Stimulated activated CD8-positive, alpha-beta memory T cell treated with anti-CD3 and anti-CD28 coated beads, Interleukin-7, amount 100 ng/mL, for 4 hours (primary cell): ENCODE data around the gene TTC23.
"Not testable (repeated sequence)": the region's sequence is repeated elsewhere in the genome, so short reads cannot be mapped to it uniquely, and the experiment has no call there.

Experiments
- DNase-seq, 2 donors: peaks; one replicate each; pipeline ENCODE4 v3.0.0-alpha.2; 2020; ENCODE audit warnings: low read depth in 2 of 2

TTC23 gene

DNA sequence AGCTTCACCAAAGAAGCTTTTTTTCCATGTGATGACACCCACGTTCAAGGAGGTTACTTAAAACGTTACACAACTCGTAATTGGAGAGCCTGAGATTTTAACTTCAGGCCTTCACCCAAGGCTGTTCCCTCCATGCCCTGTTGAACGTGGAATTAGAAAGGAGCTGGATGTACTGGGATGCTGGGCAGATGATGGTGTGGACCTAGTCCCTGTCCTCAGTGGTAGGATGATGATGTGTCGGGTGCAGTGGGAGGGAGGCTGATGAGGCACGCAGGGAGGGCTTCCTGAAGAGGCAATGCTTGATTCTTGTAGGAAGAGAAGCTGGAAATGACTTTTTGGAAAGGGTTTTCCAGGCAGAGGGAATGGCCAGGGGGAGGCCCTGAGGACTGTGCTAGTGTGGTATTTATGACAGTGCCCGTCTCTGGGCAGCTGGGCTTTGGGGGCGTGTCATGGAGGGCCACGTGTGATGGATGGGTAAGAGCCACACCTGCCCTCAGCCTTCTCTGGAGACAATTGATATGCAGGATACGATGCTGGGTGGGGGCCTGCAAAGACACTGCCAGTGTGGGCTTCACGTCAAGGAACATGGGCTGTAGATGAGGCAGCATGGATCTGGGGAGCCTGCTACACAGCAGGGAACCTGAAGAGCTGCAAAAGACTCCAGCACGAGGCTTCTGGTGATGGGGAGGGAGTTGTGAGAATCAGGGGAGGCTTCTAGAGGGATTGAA lies 129.2 kb downstream of the TTC23 start:
- DNase-seq: no peak

DNA sequence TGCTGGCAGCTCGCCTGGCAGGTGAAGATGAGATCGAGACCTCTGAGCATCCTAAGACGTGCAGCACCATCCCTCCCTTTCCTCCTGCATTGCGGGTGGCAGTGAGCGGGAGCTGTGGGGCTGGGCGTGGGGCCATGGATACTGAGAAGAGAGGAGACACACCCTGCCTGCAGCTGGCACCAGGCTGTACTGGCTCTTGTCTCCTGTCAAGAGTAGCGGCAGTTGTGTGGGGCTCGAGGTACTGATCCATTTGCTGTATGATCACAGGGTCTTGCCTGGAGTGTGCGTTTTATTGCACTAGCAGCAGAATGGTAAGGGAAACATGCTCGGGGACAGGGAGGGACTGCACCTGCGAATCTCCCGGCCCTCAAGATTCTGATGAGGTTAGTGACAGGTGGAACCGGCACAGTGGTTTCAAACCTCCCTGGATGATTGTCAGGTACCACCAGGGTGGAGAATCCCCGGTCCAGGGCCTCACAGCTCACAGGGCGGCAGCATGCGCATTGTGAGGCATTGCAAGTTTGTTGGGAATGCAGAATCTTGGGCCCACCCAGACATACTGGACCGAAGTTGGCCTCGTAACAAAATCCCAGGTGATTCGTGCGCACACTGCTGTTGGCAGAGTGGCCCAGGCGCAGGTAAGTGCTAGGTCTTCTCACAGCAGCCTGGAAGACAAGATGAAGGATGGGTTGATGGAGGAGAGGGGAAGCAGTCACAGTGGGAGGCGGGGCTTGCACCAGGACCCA lies 130.4 kb downstream of the TTC23 start:
- DNase-seq: no peak

DNA sequence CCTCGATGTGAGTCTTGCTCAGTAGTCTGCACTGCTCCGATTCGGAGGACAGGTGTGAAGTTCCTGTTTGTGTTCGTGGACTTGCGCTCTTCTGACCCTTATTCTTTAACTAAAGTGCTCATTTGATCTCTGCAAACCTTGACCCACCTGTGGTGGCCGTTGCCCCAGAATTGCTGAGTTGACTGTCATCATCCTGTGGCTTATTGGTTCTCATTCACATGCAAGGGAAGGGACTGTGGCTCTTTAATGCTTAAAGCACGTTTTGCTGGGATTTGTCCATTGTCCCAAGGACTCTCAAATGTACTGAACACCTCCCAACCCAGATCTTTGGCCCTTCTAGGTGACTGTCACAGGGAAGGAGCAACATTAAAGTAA lies 131.1 kb downstream of the TTC23 start:
- no peak for DNase-seq

DNA sequence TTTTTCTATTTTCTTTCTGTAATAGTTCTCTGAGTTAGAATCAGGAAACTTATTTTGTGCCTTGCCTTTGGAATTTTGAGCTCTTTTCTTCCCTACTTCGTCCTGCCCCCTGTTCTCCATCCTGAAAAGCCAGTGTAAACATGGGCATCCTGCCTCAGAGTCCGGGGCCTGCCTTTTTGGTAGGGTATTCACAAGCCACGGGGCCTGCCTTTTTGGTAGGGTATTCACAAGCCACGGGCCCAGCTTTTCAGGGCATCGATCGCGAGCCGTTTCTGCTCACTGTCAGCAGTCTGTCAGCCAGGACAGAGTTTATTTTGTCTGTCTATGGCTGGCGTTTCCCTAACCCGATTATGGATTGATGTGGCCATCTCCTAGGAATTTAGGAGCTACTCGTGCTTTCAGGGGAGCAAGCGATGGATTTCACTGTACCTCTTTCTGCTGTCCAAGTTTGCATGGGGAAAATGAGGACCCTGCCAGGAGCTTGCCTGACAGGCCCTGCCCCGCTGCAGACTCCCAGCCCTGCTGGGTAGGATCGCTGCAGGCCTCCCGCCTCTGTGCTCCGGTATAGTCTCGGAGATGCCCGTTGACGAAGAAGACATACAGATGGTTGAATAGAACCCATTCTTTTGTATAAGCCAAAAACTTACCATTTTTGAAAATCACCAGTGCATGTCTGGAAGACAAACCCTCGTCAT lies 131.7 kb downstream of the TTC23 start:
- DNase-seq: no peak

DNA sequence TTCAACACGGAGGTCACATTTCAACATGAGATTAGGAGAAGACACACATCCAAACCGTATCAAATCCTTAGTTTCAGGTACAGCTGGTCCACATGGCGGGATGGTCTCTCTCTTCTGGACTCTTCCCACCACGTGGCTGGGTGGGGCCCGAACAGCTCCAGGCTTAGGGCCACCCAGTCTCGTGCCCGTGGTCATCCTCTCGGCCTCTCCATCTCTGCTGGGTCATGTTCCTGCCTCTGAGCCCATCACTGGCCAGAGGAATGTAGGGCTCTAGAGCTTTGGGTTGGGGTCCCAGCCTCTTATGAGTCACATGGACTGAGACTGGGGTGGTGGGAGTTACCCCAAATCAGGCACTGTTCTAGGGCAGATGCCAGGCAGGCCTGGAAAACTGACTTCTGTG lies 132.3 kb downstream of the TTC23 start:
- DNase-seq: no peak

DNA sequence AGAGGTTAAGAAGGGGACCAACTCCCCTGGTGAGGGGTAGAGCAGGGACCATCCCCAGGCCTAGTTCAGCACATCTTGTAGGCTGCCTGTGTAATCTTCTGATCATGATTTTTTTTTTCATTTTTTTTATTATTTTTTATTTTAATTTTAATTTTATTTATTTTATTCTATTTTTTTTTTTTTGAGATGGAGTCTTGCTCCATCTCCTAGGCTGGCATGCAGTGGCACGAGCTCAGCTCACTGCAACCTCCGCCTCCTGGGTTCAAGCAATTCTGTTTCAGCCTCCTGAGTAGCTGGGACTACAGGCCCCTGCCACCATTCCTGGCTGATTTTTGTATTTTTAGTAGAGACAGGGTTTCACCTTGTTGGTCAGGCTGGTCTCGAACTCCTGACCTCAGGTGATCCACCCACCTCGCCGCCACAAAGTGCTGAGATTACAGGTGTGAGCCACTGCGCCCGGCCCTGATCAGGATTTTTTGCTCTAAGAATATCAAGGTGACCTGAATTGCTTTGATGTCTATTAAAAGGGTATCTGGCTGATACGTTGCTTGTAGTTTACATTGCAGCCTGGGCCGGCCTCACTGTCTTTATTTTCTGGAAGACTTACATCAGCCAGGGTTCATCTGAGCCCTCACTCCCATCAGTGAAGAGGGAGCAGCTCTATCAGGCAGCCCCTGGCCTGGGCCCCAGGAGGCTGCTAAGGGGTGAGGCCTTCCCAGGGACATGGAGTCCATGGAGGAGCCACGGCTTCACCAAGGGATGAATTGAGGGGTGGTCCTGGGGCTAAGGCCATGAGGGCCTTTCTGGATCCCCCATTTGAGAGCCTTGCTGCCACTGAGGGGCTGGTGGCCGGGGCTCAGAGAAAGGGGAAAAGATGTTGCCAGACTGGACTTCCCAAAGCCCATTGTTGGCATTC lies 133.8 kb downstream of the TTC23 start:
- no peak for DNase-seq

DNA sequence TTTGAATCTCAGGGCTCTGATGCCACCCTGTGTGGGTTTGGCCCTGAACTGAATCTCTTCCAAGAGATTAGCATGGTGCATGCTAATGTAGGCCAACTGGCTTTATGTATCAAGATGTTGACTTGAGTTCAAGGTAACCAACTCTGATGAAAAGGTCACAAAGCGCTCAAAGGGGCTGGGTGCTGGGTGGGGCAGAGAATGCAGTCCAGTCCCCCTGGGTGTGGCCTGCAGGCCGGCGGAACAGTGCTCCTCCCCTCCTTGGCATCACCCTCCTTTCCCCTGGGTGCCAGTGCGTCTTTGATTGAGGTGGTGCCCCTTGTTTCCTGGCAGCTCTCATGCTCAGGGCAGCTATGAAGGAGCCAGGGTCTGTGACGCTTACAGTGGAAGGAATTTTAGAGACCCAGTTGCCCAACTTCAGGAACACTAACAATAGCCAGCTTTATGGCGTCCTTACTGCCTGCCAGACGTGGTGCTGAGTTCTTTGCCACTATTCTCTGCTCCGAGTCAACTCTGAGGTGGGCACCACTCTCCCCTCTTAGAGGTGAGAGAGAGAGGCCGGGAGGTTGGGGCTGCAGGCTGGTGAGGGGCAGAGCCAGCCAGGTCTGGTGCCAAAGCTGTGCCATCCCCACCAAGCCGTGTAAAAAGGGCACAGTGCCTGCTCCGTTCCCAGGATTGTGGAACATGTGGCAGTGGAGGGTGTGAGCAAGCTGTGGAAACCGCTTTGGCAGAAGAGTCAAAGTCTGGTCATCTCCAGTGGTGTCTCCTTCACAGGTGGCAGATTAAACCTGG lies 134.7 kb downstream of the TTC23 start:
- no peak for DNase-seq

DNA sequence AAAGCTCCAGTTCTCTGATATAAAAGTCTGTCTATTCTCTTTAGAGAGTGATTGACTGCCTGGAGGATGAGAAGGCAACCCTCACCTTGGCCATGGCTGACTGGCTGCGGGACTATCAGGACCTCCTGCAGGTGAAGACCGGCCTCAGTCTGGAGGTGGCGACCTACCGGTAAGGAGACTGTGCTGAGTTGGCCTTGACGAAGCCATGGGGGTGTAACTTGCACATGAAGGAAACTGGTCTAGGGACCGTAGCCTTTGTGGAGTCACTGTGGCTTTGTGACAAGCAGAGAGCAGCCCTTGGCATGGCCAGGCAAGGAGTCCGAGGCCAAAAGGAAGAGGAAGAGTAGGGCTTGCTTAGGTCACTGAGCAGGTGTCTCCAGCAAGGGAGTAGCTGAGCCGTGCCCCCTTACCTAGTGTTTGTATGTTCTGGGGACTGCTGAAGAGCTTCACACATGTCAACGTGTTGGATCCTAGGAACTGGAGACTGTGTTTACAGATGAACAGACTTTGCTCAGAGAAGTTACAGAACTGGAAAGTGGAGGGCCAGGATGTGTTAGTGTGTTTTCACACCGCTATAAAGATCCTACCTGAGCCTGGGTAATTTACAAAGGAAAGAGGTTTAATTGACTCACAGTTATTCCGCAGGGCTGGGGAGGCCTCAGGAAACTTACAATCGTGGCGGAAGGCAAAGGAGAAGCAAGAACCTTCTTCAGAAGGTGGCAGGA lies 135.7 kb downstream of the TTC23 start:
- no peak for DNase-seq

DNA sequence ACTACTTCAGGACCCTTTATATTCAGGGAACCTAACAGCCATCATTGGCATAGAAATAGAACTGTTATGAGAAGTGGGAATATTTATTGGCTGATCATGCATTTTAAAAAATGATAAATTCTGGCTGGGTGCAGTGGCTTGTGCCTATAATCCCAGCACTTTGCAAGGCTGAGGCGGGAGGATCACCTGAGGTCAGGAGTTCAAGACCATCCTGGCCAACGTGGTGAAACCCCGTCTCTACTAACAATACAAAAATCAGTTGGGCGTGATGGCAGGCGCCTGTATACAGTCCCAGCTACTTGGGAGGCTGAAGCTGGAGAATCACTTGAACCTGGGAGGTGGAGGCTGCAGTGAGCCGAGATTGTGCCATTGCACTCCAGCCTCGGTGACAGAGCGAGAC lies 137.7 kb downstream of the TTC23 start:
- not testable (repeated sequence) for DNase-seq

DNA sequence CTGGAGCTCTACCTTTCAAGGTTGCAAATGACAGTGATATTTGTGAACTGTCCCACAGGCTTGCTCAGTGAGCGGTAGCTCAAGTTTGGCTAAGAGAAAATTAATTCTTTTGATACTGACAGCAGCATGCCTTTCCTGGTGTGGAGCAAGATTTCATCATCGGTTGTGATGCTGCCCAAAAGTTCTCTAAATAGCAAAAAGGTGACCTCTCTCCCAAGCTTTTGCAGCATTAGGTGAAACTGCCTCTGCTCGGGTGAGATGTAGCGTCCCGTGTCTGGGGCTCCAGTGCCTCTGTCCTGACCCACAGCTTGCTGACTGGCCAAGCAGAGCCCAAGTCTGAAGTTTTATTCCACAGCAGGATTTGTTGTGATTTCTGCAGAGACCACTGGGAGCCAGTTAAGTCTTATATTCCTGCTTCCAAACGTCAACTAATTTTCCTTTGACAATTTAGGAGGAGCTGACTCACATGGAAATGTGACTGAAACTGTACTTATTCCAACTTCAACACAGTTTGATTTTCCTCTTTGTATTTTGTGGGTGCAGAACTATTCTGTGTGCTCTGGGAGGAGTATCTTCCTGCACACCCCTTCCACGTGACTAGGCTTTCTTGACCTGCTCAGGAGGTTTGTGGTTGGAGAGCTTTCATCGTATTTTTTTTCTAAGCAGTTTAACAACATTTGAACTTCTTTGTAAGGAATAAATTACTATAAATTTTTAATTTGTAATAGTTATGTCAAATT lies 138.6 kb downstream of the TTC23 start:
- DNase-seq: no peak

DNA sequence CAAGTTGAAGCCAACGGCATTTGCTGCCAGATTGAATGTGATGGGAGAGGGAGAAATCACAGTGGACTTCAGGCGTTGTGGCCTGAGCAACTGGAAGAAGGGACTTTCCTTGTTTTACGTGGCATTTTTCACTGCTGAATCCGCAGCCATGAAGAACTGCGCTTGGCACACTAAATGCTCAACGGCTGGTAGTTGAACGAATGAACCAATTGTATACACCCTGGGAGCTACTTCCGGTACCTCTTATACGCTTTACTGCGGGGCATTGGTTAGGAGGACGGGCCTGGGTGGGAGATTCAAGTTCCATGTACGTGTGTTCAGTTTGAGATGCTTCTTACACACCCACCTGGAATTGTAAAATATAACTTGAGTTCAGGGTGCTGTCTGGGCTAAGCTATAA lies 139.3 kb downstream of the TTC23 start:
- no peak for DNase-seq

DNA sequence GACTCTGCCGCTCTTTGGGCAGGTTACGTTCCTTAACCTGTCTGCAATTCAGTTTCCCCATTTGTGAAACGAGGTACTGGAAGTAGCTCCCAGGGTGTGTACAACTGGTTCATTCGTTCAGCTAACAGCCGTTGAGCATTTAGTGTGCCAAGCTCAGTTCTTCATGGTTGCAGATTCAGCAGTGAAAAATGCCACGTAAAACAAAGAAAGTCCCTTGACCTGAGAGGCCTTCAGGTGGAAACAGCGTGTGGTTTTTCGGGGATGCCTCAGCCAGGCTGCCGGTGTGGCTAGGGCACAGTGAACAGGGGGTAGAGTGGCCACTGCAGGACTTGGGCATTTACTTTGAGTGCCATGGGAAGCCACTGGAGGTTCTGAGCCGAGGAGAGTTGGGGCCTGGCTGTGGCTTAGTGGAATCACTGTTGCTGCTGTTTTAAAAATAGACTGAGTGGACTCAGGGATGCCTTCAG lies 139.8 kb downstream of the TTC23 start:
- DNase-seq: no peak

DNA sequence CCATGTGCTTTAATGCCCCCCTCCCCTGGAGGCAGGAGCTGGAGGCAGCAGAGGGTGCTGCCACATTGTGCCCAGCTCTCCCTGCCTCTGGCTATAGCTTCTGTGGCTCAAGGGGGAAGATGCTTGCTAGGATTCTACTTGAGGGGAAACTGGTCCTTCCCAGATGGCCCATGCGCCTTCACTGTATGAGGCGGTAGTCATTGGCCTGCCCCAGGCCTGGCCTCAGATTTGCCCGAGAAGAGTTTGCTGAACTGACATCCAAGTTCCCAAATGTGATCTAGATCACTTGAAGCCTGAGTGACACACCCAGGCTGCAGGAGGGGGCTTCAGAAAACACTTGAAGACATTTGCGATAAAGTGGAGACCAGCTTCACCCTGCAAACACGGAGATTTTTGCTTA lies 140.4 kb downstream of the TTC23 start:
- no peak for DNase-seq

DNA sequence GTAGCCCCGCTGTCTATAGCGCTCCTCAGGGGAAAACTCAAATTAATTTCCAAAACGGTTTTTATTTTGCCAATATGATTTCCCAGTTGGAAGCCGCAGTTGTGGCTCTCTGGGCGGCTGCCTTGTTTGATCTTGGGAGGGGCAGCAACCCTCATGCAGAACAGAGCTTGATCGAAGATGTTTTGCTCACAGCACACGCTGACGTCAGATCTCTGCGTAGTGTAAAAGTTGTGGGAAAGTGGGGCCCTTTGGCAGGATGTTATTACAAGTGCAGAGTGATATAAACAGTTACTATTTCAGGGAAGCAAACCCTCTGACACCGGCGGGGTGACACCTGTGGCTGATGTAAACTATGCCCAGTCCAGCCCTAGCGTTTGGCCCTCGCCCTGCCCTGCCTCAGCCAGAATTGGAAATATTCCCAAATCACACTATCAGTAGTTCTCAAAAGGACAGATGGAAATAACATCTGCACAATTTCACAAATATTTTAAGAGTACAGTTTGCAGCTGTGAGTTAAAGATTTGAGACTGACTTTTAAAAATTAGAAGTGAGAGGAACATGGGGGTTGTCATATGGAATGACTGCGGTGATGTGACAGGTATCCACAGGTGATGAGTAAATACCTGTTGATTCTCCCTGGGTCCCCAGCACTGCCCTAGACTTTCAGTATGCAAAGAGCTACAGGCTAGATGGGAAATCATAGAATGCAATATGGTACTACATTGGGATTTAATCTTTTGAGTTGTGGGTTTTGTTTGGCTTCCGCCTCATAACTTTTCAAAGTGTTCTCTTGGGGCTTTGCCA lies 142.8 kb downstream of the TTC23 start:
- DNase-seq: no peak

DNA sequence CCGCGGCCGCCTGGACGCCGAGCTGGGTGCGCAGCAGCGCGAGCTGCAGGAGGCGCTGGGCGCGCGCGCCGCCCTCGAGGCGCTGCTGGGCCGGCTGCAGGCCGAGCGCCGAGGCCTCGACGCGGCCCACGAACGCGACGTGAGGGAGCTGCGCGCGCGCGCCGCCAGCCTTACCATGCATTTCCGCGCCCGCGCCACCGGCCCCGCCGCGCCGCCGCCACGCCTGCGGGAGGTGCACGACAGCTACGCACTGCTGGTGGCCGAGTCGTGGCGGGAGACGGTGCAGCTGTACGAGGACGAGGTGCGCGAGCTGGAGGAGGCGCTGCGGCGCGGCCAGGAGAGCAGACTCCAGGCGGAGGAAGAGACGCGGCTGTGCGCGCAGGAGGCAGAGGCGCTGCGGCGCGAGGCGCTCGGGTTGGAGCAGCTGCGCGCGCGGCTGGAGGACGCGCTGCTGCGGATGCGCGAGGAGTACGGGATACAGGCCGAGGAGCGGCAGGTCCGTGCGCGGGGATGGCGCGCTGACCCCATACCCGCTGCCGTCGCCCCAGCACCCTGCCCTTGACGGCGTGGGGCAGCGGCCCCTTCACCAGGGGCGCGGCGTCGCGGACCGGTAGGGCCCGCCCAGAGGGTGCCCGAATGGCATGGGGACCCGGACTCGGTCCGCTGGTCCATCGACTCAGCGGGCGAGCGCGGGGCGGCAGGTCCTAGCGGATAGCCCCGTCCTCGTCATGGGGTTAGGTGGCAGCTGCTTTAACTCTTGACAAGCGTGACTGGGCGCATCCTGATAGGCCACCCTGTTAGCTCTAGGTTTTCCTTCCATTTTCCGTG lies 143.7 kb downstream of the TTC23 start:
- peak in 1 of 2 donors; percentile 5 for DNase-seq

DNA sequence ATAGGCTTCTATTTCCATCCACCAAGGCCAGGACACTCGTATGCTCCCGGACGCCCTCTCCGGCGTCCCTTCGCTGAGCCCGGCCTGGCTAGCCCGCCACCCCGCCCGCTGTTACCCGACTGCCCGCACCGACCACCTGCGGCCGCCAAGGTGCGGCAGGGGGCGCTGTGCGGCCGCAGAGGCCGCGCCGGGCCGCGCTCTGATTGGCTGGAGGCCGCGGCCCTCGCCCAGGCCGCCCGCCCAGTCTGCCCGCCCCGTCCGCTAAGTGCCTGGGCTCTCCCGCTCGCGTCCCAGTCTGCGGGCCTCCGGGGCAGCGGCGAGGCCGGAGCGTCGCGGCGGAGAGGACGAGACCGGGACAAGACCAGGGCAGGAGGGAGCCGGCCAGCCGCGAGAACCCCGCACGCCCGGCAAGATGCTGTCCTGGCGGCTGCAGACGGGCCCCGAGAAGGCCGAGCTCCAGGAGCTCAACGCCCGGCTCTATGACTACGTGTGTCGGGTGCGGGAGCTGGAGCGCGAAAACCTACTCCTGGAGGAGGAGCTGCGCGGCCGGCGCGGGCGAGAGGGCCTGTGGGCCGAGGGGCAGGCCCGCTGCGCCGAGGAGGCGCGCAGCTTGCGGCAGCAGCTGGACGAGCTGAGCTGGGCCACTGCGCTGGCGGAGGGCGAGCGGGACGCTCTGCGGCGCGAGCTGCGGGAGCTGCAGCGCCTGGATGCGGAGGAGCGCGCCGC lies 144.4 kb downstream of the TTC23 start, which contains the start of gene SYNM:
Gene SYNM (plus strand): TSS at position 293 of the 726 bp plus-strand sequence. CDS start 120 bp downstream, at position 413.
- DNase-seq: no peak

DNA sequence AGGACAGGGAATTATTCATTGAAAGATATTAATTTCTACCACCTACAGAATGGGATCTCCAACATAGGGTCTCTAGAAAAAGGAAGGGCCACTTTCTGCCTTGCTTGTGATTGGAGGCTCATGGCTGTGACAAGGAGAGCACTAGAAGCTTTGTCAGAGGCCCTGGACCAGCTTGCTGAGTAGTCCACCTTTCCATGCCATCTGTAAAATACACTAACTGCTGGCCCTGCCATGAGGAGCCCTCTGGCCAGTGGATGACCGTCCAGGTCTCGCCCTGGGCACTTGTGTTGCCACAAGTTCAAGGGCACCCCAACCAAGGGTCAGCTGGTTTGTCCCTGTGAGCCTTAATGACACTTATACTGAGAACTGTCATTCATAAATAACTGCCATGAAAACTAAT lies 146.1 kb downstream of the TTC23 start:
- no peak for DNase-seq
